ENCODE results near the gene ASIC2.

Gene ASIC2

GRCh38 chr17:33163533-33164168 lies 129.4 kb downstream of the ASIC2 start:
- TF ChIP-seq GATA3 (IDR thresholded peaks at IDR 0.05; ENCODE audit: low read depth, low read length) (no peak), GATA2 (IDR thresholded peaks at IDR 0.05; ENCODE audit: low read depth, low read length) (no peak)

- TF ChIP-seq GATA2 (IDR thresholded peaks at IDR 0.05; ENCODE audit: low read depth, low read length) (peak; percentile 40; the same call in 1 of the 2 replicates), GATA3 (IDR thresholded peaks at IDR 0.05; ENCODE audit: low read depth, low read length) (no peak)
Observed at GRCh38 chr17:33154869-33155455, 138.1 kb downstream of the ASIC2 start.

- TF ChIP-seq GATA3 (IDR thresholded peaks at IDR 0.05; ENCODE audit: low read depth, low read length) (no peak), GATA2 (IDR thresholded peaks at IDR 0.05; ENCODE audit: low read depth, low read length) (no peak)
Observed at GRCh38 chr17:33152783-33153182, 140.3 kb downstream of the ASIC2 start.

GRCh38 chr17:33151565-33151964 lies 141.5 kb downstream of the ASIC2 start:
- TF ChIP-seq GATA2 (IDR thresholded peaks at IDR 0.05; ENCODE audit: low read depth, low read length): no peak
- no peak for TF ChIP-seq GATA3 (IDR thresholded peaks at IDR 0.05; ENCODE audit: low read depth, low read length)

GRCh38 chr17:33145941-33146340 lies 147.2 kb downstream of the ASIC2 start:
- TF ChIP-seq GATA3 (IDR thresholded peaks at IDR 0.05; ENCODE audit: low read depth, low read length) (no peak), GATA2 (IDR thresholded peaks at IDR 0.05; ENCODE audit: low read depth, low read length) (no peak)

- TF ChIP-seq GATA2 (IDR thresholded peaks at IDR 0.05; ENCODE audit: low read depth, low read length) (no peak), GATA3 (IDR thresholded peaks at IDR 0.05; ENCODE audit: low read depth, low read length) (no peak)
Observed at GRCh38 chr17:33144837-33145236, 148.3 kb downstream of the ASIC2 start.

- TF ChIP-seq GATA3 (IDR thresholded peaks at IDR 0.05; ENCODE audit: low read depth, low read length) (no peak), GATA2 (IDR thresholded peaks at IDR 0.05; ENCODE audit: low read depth, low read length) (no peak)
Observed at GRCh38 chr17:33142705-33143299, 150.3 kb downstream of the ASIC2 start.

- TF ChIP-seq GATA2 (IDR thresholded peaks at IDR 0.05; ENCODE audit: low read depth, low read length): no peak
- no peak for TF ChIP-seq GATA3 (IDR thresholded peaks at IDR 0.05; ENCODE audit: low read depth, low read length)
Observed at GRCh38 chr17:33140413-33141099, 152.5 kb downstream of the ASIC2 start.

GRCh38 chr17:33138627-33139026 lies 154.5 kb downstream of the ASIC2 start:
- TF ChIP-seq GATA3 (IDR thresholded peaks at IDR 0.05; ENCODE audit: low read depth, low read length) (no peak), GATA2 (IDR thresholded peaks at IDR 0.05; ENCODE audit: low read depth, low read length) (no peak)

GRCh38 chr17:33137426-33137825 lies 155.7 kb downstream of the ASIC2 start:
- TF ChIP-seq GATA3 (IDR thresholded peaks at IDR 0.05; ENCODE audit: low read depth, low read length) (no peak), GATA2 (IDR thresholded peaks at IDR 0.05; ENCODE audit: low read depth, low read length) (no peak)

GRCh38 chr17:33135691-33136090 lies 157.4 kb downstream of the ASIC2 start:
- TF ChIP-seq GATA3 (IDR thresholded peaks at IDR 0.05; ENCODE audit: low read depth, low read length) (no peak), GATA2 (IDR thresholded peaks at IDR 0.05; ENCODE audit: low read depth, low read length) (no peak)

- no peak for TF ChIP-seq GATA2 (IDR thresholded peaks at IDR 0.05; ENCODE audit: low read depth, low read length)
- no peak for TF ChIP-seq GATA3 (IDR thresholded peaks at IDR 0.05; ENCODE audit: low read depth, low read length)
Observed at GRCh38 chr17:33131620-33132019, 161.5 kb downstream of the ASIC2 start.

GRCh38 chr17:33127706-33128105 lies 165.4 kb downstream of the ASIC2 start:
- no peak for TF ChIP-seq GATA2 (IDR thresholded peaks at IDR 0.05; ENCODE audit: low read depth, low read length)
- TF ChIP-seq GATA3 (IDR thresholded peaks at IDR 0.05; ENCODE audit: low read depth, low read length): no peak

- TF ChIP-seq GATA2 (IDR thresholded peaks at IDR 0.05; ENCODE audit: low read depth, low read length): no peak
- no peak for TF ChIP-seq GATA3 (IDR thresholded peaks at IDR 0.05; ENCODE audit: low read depth, low read length)
Observed at GRCh38 chr17:33126086-33126485, 167.0 kb downstream of the ASIC2 start.

All from SH-SY5Y (cell line).